ENCODE data around the gene C1orf216.
"Not testable (repeated sequence)": the region's sequence is repeated elsewhere in the genome, so short reads cannot be mapped to it uniquely, and the experiment has no call there.

The C1orf216 gene

DNA sequence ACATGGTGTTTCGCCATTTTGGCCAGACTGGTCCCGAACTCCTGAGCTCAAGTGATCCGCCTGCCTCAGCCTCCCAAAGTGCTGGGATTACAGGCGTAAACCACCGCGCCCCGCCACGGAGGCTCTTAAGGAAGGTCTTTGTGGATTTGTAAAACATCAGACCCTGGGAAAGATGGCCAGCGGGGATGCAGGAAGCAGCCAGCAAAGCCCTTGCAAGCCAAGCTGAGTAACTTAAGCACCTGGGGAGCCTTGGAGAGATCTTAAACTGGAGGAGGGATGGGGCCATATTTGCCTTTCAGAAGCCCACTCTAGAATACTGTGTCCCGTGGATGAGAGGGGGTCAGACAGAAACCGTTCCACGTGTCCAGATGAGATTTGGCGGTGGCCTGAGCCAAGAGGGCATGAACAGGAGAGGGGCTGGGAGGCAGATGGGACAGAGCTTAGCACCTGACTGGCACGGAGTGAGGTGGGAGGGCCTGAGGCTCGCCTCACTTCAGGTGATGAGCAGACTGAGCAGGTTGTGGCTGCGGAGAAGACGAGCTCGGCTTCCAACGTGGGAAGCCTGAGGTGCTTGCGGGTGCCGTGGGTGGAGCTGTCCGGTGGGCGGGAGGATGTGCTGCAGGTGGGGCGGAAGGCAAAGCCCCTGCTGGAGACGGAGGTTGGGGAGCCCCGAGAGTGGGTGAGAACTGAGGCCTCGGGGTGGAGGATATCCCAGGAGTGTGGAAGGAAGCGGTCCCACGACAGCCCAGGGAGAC lies 11.7 kb downstream of the C1orf216 start:
- Histone ChIP-seq H3K4me3 (ENCODE audit: insufficient read depth, low read length, poor library complexity, severe bottlenecking) (no peak overlapping the region), H3K79me2 (ENCODE audit: insufficient read depth, low read length) (no peaks in the 10 kb centered on the region), H3K9me3 (ENCODE audit: insufficient read depth, low read length) (no peaks in the 10 kb centered on the region), H3K27me3 (ENCODE audit: low read length) (no peaks in the 10 kb centered on the region), H3K9ac (ENCODE audit: low read length) (no peak overlapping the region), H4K20me1 (ENCODE audit: low read depth, low read length) (no peaks in the 10 kb centered on the region), H3K27ac (ENCODE audit: low read depth, low read length) (no peak overlapping the region), H3F3A (ENCODE audit: insufficient read depth) (no peaks in the 10 kb centered on the region), H3K36me3 (ENCODE audit: low read length) (no peaks in the 10 kb centered on the region), H3K9me2 (replicated peaks; ENCODE audit: insufficient read depth, low read length) (no peaks in the 10 kb centered on the region), H3K4me2 (ENCODE audit: low read depth, low read length, poor library complexity, severe bottlenecking) (no peak overlapping the region), H2AFZ (ENCODE audit: low read depth, low read length, severe bottlenecking) (no peak overlapping the region)
- TF ChIP-seq EZH2phosphoT487 (conservative IDR thresholded peaks at IDR 0.05; ENCODE audit: low read length), result no peak
- TF ChIP-seq, protein P1, sequence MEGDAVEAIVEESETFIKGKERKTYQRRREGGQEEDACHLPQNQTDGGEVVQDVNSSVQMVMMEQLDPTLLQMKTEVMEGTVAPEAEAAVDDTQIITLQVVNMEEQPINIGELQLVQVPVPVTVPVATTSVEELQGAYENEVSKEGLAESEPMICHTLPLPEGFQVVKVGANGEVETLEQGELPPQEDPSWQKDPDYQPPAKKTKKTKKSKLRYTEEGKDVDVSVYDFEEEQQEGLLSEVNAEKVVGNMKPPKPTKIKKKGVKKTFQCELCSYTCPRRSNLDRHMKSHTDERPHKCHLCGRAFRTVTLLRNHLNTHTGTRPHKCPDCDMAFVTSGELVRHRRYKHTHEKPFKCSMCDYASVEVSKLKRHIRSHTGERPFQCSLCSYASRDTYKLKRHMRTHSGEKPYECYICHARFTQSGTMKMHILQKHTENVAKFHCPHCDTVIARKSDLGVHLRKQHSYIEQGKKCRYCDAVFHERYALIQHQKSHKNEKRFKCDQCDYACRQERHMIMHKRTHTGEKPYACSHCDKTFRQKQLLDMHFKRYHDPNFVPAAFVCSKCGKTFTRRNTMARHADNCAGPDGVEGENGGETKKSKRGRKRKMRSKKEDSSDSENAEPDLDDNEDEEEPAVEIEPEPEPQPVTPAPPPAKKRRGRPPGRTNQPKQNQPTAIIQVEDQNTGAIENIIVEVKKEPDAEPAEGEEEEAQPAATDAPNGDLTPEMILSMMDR (IDR thresholded peaks at IDR 0.05; ENCODE audit: insufficient read depth, low read length, poor library complexity, severe bottlenecking), result no peak

DNA sequence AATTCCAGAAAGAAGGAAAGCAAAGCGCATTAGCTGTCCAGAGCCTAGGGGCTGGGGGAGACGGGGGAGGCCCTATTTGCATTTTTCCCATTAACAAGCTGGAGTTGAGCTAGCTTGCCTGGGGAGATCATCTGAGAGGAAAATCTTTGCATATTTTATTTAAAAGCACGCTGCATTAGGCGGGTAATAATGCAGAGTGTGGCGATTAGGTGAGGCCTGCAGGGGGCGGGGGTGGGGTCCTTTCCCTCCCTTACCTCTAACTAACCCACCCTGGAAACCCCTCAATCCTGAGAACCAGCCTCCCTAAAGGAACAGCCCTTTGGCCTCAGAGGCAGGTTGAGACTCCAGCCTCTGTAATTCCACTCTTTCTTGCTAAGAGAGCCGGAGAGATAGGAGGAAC lies 16.2 kb downstream of the C1orf216 start:
- no peak overlapping the region for H3K9ac ChIP-seq (ENCODE audit: low read length)
- TF ChIP-seq, protein P1 (IDR thresholded peaks at IDR 0.05; ENCODE audit: insufficient read depth, low read length, poor library complexity, severe bottlenecking), result no peak
- TF ChIP-seq EZH2phosphoT487 (conservative IDR thresholded peaks at IDR 0.05; ENCODE audit: low read length), result no peak
- no peaks in the 10 kb centered on the region for H3K9me3 ChIP-seq (ENCODE audit: insufficient read depth, low read length)
- H3F3A ChIP-seq (ENCODE audit: insufficient read depth), result no peaks in the 10 kb centered on the region
- no peak overlapping the region for H3K27ac ChIP-seq (ENCODE audit: low read depth, low read length)
- no peak overlapping the region for H3K4me3 ChIP-seq (ENCODE audit: insufficient read depth, low read length, poor library complexity, severe bottlenecking)
- no peaks in the 10 kb centered on the region for H3K9me2 ChIP-seq (replicated peaks; ENCODE audit: insufficient read depth, low read length)
- H2AFZ ChIP-seq (ENCODE audit: low read depth, low read length, severe bottlenecking), result no peak overlapping the region
- no peaks in the 10 kb centered on the region for H3K27me3 ChIP-seq (ENCODE audit: low read length)
- no peaks in the 10 kb centered on the region for H3K79me2 ChIP-seq (ENCODE audit: insufficient read depth, low read length)
- H3K4me2 ChIP-seq (ENCODE audit: low read depth, low read length, poor library complexity, severe bottlenecking), result no peak overlapping the region
- no peaks in the 10 kb centered on the region for H4K20me1 ChIP-seq (ENCODE audit: low read depth, low read length)
- no peaks in the 10 kb centered on the region for H3K36me3 ChIP-seq (ENCODE audit: low read length)

DNA sequence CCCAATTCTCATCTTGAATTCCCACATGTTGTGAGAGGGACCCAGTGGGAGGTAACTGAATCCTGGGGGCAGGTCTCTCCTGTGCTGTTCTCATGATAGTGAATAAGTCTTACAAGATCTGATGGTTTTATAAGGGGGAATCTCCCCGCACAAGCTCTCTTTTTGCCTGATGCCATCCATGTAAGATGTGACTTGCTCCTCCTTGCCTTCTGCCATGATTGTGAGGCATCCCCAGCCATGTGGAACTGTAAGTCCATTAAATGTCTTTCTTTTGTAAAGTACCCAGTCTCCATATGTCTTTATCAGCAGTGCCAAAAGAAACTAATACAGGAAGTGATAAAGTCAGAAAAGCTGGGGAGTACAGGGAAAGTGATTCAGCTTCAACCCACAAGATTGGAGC lies 19.5 kb downstream of the C1orf216 start:
- not testable (repeated sequence) for H3K9ac ChIP-seq (ENCODE audit: low read length); H3K4me2 ChIP-seq (ENCODE audit: low read depth, low read length, poor library complexity, severe bottlenecking); H3F3A ChIP-seq (ENCODE audit: insufficient read depth); H3K9me3 ChIP-seq (ENCODE audit: insufficient read depth, low read length); H3K4me3 ChIP-seq (ENCODE audit: insufficient read depth, low read length, poor library complexity, severe bottlenecking); H4K20me1 ChIP-seq (ENCODE audit: low read depth, low read length); H2AFZ ChIP-seq (ENCODE audit: low read depth, low read length, severe bottlenecking); H3K9me2 ChIP-seq (replicated peaks; ENCODE audit: insufficient read depth, low read length); H3K27me3 ChIP-seq (ENCODE audit: low read length); H3K79me2 ChIP-seq (ENCODE audit: insufficient read depth, low read length); H3K27ac ChIP-seq (ENCODE audit: low read depth, low read length); H3K36me3 ChIP-seq (ENCODE audit: low read length)

DNA sequence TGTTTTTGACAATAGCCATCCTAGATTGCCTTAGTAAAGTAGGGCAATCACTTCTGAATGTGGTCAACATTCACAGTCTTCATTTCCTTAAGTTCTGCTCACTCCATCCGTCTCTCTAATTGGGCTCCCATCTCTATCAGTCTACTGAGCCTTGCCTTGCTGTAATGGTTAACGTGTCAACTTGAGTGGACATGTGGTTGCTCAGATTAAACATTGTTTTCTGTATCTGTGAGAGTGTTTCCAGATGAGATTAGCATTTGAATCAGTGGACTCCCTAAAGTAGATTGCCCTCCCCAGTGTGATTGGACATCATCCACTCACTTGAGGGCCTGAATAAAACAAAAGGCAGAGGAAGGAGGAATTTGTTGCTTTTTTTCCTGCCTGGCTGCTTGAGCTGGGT lies 26.4 kb downstream of the C1orf216 start:
- TF ChIP-seq EZH2phosphoT487 (conservative IDR thresholded peaks at IDR 0.05; ENCODE audit: low read length), result no peak
- TF ChIP-seq, protein P1 (IDR thresholded peaks at IDR 0.05; ENCODE audit: insufficient read depth, low read length, poor library complexity, severe bottlenecking), result no peak

More for the DNA sequence above, 26.4 kb downstream of the C1orf216 start:
- Histone ChIP-seq H3K4me3 (ENCODE audit: insufficient read depth, low read length, poor library complexity, severe bottlenecking) (no peak overlapping the region), H3K36me3 (ENCODE audit: low read length) (no peaks in the 10 kb centered on the region), H3K9me2 (replicated peaks; ENCODE audit: insufficient read depth, low read length) (no peaks in the 10 kb centered on the region), H4K20me1 (ENCODE audit: low read depth, low read length) (no peaks in the 10 kb centered on the region), H3K79me2 (ENCODE audit: insufficient read depth, low read length) (no peaks in the 10 kb centered on the region), H3K4me2 (ENCODE audit: low read depth, low read length, poor library complexity, severe bottlenecking) (no peak overlapping the region), H3K9me3 (ENCODE audit: insufficient read depth, low read length) (no peaks in the 10 kb centered on the region), H2AFZ (ENCODE audit: low read depth, low read length, severe bottlenecking) (no peak overlapping the region), H3F3A (ENCODE audit: insufficient read depth) (no peaks in the 10 kb centered on the region), H3K9ac (ENCODE audit: low read length) (no peak overlapping the region), H3K27me3 (ENCODE audit: low read length) (no peaks in the 10 kb centered on the region), H3K27ac (ENCODE audit: low read depth, low read length) (no peak overlapping the region)

All from SU-DHL-6 (cell line).